Right lobe of liver (tissue), 4 donors: ENCODE data around the gene GLOD5.

ENCODE experiments used
- POLR2A ChIP-seq: fragments of 450-650 bp; IDR thresholded peaks from one replicate; pipeline ENCODE4 v1.6.1; 2017; ENCODE audit warnings: antibody characterized with exemption, mild to moderate bottlenecking
- TF ChIP-seq, protein P1 (sequence below), 4 donors: fragments of 200-600 bp in 3 of 4; fragments of 450-650 bp in 1 of 4; IDR thresholded peaks; one replicate each; pipeline versions ENCODE4 v1.5.1 to v1.8.0; 2016 to 2022; ENCODE audit warnings: antibody characterized with exemption in 4 of 4, mild to moderate bottlenecking in 2 of 4
- donor health status: DM: no; HTN: no; CAD: no.
- donor health status: DM: no; HTN: no; CAD: no.
- donor health status: DM: no; HTN: yes; CAD: no.

DNA sequence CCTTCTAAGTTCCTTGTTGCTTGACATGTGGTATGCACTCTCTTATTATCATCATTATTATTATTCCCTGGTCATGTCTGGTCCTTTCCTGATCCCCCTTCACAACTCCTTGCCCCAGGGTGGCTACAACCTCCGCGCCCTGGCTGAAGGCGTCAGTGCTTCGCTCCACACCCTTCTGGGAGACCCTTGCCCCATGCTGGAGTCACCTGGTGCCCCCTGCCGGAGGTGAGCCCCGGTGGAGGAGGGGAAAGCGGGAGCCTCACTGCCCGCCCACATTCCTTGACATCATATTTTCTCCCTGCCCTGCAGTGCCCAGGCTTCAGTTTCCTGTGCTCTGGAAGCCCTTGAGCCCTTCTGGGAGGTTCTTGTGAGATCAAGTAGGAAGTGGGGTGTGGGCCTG is 53.7 kb downstream of the GLOD5 start:
- TF ChIP-seq, protein P1, sequence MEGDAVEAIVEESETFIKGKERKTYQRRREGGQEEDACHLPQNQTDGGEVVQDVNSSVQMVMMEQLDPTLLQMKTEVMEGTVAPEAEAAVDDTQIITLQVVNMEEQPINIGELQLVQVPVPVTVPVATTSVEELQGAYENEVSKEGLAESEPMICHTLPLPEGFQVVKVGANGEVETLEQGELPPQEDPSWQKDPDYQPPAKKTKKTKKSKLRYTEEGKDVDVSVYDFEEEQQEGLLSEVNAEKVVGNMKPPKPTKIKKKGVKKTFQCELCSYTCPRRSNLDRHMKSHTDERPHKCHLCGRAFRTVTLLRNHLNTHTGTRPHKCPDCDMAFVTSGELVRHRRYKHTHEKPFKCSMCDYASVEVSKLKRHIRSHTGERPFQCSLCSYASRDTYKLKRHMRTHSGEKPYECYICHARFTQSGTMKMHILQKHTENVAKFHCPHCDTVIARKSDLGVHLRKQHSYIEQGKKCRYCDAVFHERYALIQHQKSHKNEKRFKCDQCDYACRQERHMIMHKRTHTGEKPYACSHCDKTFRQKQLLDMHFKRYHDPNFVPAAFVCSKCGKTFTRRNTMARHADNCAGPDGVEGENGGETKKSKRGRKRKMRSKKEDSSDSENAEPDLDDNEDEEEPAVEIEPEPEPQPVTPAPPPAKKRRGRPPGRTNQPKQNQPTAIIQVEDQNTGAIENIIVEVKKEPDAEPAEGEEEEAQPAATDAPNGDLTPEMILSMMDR (IDR thresholded peaks at IDR 0.05): no peak
- TF ChIP-seq POLR2A: no peak
